ENCODE data around the gene CAMKMT.
"Not testable (repeated sequence)": the region's sequence is repeated elsewhere in the genome, so short reads cannot be mapped to it uniquely, and the experiment has no call there.

CAMKMT gene

GRCh38 chr2:44367591-44367990, 5.8 kb downstream of the CAMKMT start:
- no peaks in the 10 kb centered on the region for H3K9me3 ChIP-seq (ENCODE audit: severe bottlenecking)
- TF ChIP-seq, protein P1, sequence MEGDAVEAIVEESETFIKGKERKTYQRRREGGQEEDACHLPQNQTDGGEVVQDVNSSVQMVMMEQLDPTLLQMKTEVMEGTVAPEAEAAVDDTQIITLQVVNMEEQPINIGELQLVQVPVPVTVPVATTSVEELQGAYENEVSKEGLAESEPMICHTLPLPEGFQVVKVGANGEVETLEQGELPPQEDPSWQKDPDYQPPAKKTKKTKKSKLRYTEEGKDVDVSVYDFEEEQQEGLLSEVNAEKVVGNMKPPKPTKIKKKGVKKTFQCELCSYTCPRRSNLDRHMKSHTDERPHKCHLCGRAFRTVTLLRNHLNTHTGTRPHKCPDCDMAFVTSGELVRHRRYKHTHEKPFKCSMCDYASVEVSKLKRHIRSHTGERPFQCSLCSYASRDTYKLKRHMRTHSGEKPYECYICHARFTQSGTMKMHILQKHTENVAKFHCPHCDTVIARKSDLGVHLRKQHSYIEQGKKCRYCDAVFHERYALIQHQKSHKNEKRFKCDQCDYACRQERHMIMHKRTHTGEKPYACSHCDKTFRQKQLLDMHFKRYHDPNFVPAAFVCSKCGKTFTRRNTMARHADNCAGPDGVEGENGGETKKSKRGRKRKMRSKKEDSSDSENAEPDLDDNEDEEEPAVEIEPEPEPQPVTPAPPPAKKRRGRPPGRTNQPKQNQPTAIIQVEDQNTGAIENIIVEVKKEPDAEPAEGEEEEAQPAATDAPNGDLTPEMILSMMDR (IDR thresholded peaks at IDR 0.05; ENCODE audit: poor library complexity, severe bottlenecking): no peak
- no peaks in the 10 kb centered on the region; the same call in 1 of the 2 replicates for H3K36me3 ChIP-seq (ENCODE audit: low read depth)
- no peak for ATAC-seq (ENCODE audit: low read depth)
- no peak overlapping the region for H3K27ac ChIP-seq (ENCODE audit: poor library complexity, severe bottlenecking)
- peaks cover 4% of the 10 kb centered on the region for H3K4me1 ChIP-seq (ENCODE audit: insufficient read depth, poor library complexity, severe bottlenecking)
- H3K4me3 ChIP-seq (ENCODE audit: severe bottlenecking): no peak overlapping the region
- no peak for DNase-seq (ENCODE audit: low spot score)
- H3K27me3 ChIP-seq (ENCODE audit: insufficient read depth, poor library complexity, severe bottlenecking): no peaks in the 10 kb centered on the region

DNA sequence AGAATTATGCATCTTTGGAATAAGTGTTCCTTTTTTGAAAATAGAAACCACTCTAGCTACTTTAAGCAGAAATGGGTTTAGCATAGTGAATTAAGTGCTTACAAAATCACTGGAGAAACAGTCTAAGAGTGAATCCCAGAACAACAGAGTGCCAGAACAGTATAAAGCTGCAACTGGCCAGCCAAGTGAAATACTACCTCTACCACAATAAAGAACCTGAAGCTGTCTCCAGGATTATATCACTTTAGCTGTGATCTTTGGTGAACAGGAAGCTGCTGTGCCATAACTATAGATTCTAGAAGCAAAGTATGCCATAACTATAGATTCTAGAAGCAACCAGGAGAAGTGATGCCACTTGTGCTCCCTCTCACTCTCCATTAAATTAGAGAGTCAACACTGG, 7.6 kb downstream of the CAMKMT start:
- ATAC-seq (ENCODE audit: low read depth) (no peak), DNase-seq (ENCODE audit: low spot score) (no peak)
- Histone ChIP-seq H3K27me3 (ENCODE audit: insufficient read depth, poor library complexity, severe bottlenecking) (no peaks in the 10 kb centered on the region), H3K4me1 (ENCODE audit: insufficient read depth, poor library complexity, severe bottlenecking) (no peaks in the 10 kb centered on the region), H3K4me3 (ENCODE audit: severe bottlenecking) (no peak overlapping the region), H3K9me3 (ENCODE audit: severe bottlenecking) (no peaks in the 10 kb centered on the region), H3K27ac (ENCODE audit: poor library complexity, severe bottlenecking) (no peak overlapping the region), H3K36me3 (ENCODE audit: low read depth) (peaks cover 8% of the 10 kb centered on the region; the same call in 1 of the 2 replicates)
- TF ChIP-seq, protein P1 (IDR thresholded peaks at IDR 0.05; ENCODE audit: poor library complexity, severe bottlenecking): no peak

DNA sequence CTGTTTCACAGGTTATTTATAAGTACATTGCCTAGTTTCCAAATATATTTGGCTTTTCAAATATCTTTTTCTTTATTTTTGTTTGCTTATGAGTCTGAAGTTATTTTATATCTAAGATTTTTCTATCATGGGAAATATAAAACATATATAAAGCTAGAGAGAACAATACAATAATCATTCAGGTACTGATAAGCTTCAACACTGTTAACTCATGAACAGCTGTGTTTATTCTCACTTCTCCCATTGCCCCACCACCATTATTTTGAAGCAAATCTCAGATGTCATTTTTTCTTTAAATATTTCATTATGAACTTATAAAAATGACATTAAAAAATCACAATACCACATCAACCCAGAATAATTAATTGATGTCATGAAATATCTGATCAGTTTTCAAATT, 9.7 kb downstream of the CAMKMT start:
- ATAC-seq (ENCODE audit: low read depth): no peak
- no peak for DNase-seq (ENCODE audit: low spot score)
- Histone ChIP-seq H3K27ac (ENCODE audit: poor library complexity, severe bottlenecking) (no peak overlapping the region), H3K36me3 (ENCODE audit: low read depth) (peaks cover 8% of the 10 kb centered on the region; the same call in 1 of the 2 replicates), H3K4me1 (ENCODE audit: insufficient read depth, poor library complexity, severe bottlenecking) (no peaks in the 10 kb centered on the region), H3K27me3 (ENCODE audit: insufficient read depth, poor library complexity, severe bottlenecking) (no peaks in the 10 kb centered on the region), H3K9me3 (ENCODE audit: severe bottlenecking) (no peaks in the 10 kb centered on the region), H3K4me3 (ENCODE audit: severe bottlenecking) (no peak overlapping the region)
- TF ChIP-seq, protein P1 (IDR thresholded peaks at IDR 0.05; ENCODE audit: poor library complexity, severe bottlenecking): no peak

GRCh38 chr2:44372246-44372645, 10.5 kb downstream of the CAMKMT start:
- TF ChIP-seq, protein P1 (IDR thresholded peaks at IDR 0.05; ENCODE audit: poor library complexity, severe bottlenecking): no peak
- no peaks in the 10 kb centered on the region for H3K27me3 ChIP-seq (ENCODE audit: insufficient read depth, poor library complexity, severe bottlenecking)
- no peak overlapping the region for H3K27ac ChIP-seq (ENCODE audit: poor library complexity, severe bottlenecking)
- no peaks in the 10 kb centered on the region for H3K9me3 ChIP-seq (ENCODE audit: severe bottlenecking)
- no peaks in the 10 kb centered on the region for H3K4me1 ChIP-seq (ENCODE audit: insufficient read depth, poor library complexity, severe bottlenecking)
- H3K4me3 ChIP-seq (ENCODE audit: severe bottlenecking): no peak overlapping the region
- DNase-seq (ENCODE audit: low spot score) (no peak), ATAC-seq (ENCODE audit: low read depth) (no peak)
- H3K36me3 ChIP-seq (ENCODE audit: low read depth): peaks cover 8% of the 10 kb centered on the region; the same call in 1 of the 2 replicates

GRCh38 chr2:44377486-44377885, 15.7 kb downstream of the CAMKMT start:
- Histone ChIP-seq H3K4me1 (ENCODE audit: insufficient read depth, poor library complexity, severe bottlenecking) (no peaks in the 10 kb centered on the region), H3K4me3 (ENCODE audit: severe bottlenecking) (no peak overlapping the region), H3K9me3 (ENCODE audit: severe bottlenecking) (no peaks in the 10 kb centered on the region), H3K27ac (ENCODE audit: poor library complexity, severe bottlenecking) (no peak overlapping the region), H3K27me3 (ENCODE audit: insufficient read depth, poor library complexity, severe bottlenecking) (no peaks in the 10 kb centered on the region), H3K36me3 (ENCODE audit: low read depth) (peaks cover 8% of the 10 kb centered on the region; the same call in 1 of the 2 replicates)
- TF ChIP-seq, protein P1 (IDR thresholded peaks at IDR 0.05; ENCODE audit: poor library complexity, severe bottlenecking): no peak
- DNase-seq (ENCODE audit: low spot score) (no peak), ATAC-seq (ENCODE audit: low read depth) (no peak)

- not testable (repeated sequence) for H3K4me1 ChIP-seq (ENCODE audit: insufficient read depth, poor library complexity, severe bottlenecking); H3K9me3 ChIP-seq (ENCODE audit: severe bottlenecking); DNase-seq (ENCODE audit: low spot score); H3K27me3 ChIP-seq (ENCODE audit: insufficient read depth, poor library complexity, severe bottlenecking); H3K27ac ChIP-seq (ENCODE audit: poor library complexity, severe bottlenecking); H3K4me3 ChIP-seq (ENCODE audit: severe bottlenecking); ATAC-seq (ENCODE audit: low read depth); H3K36me3 ChIP-seq (ENCODE audit: low read depth)
These were observed 23.5 kb downstream of the CAMKMT start for GRCh38 chr2:44385226-44385625.

Data from RWPE2 (cell line).